HAP-1 (cell line): Measurements from ENCODE around the gene HOXA1.

Experiments
- DNase-seq, 2 experiments: peaks; one replicate each; pipeline ENCODE4 v3.0.0-alpha.2; 2016 to 2020; ENCODE audit warnings: low spot score in 2 of 2
- H3K27me3 ChIP-seq: fragments of 250-450 bp; sonication (Bioruptor Pico); 2 replicates; pipeline ENCODE4 v1.5.1; 2020; ENCODE audit warnings: low read depth, mild to moderate bottlenecking, moderate library complexity
- H3K36me3 ChIP-seq: fragments of 250-450 bp; sonication (Bioruptor Pico); replicated peaks from 2 replicates; pipeline ENCODE4 v1.5.1; 2020; ENCODE audit warnings: mild to moderate bottlenecking
- H3K4me1 ChIP-seq: fragments of 250-450 bp; sonication (Bioruptor Pico); 2 replicates; pipeline ENCODE4 v1.5.1; 2020; ENCODE audit warnings: mild to moderate bottlenecking
- H3K4me3 ChIP-seq: fragments of 250-450 bp; sonication (Bioruptor Pico); 2 replicates; pipeline ENCODE4 v1.5.1; 2020; ENCODE audit warnings: mild to moderate bottlenecking, moderate library complexity
- H3K9me3 ChIP-seq: fragments of 250-450 bp; sonication (Bioruptor Pico); 2 replicates; pipeline ENCODE4 v1.5.1; 2020; ENCODE audit warnings: mild to moderate bottlenecking, moderate library complexity
- in situ Hi-C: fragments of 300-500 bp; cut with MboI; formaldehyde crosslinking; loops from 3 replicates; pipeline ENCODE4 v1.14.3; 2020; ENCODE audit warnings: low sequenced_read_pairs, inconsistent platforms, mixed read lengths

HOXA1 gene

DNA sequence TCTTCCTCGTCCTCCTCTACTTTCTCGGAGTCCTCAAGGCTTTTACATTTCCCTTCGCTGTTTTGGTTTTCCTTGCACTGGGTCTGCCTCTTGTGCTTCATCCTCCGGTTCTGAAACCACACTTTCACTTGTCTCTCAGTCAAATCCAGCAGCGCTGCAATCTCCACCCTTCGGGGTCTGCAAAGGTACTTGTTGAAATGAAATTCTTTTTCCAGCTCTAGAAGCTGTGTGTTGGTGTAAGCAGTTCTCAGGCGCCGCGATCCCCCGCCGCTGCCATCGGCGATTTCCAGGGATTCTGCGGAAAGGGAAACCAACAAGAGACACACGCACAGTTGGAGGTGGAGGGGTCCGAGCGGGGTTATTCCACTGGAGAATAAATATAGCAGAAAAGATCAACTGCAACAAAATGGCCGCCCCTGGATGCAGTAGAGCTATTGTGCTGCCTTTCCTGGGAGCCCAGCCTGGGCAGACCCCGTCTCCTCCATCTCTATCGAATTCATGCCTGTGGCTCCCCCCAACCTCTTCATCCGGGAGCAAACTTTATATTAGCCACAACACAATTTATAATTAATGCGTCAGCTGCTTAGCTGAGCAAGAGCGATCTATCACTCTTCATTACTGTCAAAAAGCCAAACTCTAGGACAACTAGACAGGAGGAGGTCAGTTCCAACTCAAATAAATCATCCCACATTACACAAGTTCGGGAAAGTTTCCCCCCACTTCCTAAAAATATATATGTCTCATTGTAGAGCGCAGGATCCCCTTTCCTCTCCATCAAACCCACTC, 5.6 kb upstream of the HOXA1 start:
- no peaks in the 10 kb centered on the region for H3K27me3 ChIP-seq
- H3K36me3 ChIP-seq, result peaks cover 5% of the 10 kb centered on the region; the same call in 1 of the 2 replicates
- no peaks in the 10 kb centered on the region for H3K9me3 ChIP-seq
- DNase-seq, result no peak
- no peak overlapping the region for H3K4me3 ChIP-seq
- in situ Hi-C loops, result no loop called here
- peaks cover 30% of the 10 kb centered on the region for H3K4me1 ChIP-seq

DNA sequence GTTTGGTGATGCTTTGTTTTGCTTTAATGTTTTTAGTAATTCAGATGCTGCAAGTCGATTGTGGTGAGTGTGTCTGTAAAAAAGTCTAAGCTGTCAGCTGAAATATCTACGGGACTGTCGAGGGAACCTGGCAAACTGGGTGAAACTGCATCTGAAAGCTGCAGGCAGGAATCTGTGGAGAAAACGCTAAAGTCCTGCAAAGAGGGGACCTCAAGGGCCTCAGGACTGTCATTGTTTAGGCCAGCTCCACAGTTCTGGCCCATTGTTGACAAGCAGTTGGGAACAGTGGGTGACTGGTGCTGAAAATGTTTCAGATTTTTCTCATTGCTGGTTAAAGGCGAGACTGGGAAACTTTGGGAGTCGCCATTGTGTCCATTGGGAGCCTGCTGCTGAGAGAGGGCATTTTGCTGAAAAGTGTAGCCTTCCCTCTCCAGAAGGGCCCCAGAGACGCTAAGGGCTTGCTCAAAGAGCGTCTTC, 4.9 kb upstream of the HOXA1 start:
- Histone ChIP-seq H3K36me3 (peaks cover 5% of the 10 kb centered on the region; the same call in 1 of the 2 replicates), H3K4me3 (no peak overlapping the region), H3K4me1 (peaks cover 30% of the 10 kb centered on the region), H3K9me3 (no peaks in the 10 kb centered on the region), H3K27me3 (no peaks in the 10 kb centered on the region)
- in situ Hi-C loops, result no loop called here
- DNase-seq, result no peak

DNA sequence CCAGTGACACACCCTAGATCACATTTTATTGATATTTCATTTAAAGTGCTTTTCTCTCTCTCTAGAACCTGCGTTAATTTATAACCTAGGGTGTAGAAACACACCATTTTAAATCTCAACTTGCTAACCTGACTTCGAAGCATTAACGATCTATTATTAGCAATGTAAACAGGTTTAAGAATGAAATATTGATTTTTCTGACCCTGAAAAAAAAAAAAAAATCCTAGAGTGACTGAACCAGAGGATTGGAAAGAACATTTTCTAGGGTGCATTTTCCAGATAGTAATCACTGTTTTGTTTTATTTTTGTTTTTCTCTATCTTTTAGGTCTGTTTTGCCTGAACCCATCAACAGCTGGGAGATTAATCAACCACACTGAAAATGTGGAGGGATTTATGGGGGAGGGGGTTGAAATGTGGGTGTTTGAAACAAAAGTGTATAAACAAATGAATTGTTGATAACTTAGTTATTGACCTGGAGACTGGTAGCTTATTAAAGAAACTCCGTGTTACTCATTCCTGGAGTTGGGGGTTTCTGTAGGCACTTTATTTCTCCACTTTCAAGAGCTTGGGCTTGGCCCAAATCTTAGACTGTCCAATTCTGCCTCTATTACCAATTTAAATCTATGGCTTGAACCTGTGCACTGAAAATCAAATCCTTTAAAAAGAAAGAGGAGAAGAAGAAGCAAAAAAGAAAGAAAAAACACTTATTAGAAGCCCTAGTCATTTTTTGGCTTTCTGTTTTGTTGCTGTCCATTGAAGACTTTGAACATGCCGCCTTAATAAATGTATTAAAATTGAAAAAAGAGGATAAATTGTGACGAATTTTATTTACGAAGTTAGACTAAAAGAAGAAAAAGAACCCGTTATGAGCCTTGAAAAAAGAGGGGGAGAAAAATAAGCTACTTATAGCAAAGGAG, 3.9 kb upstream of the HOXA1 start:
- Histone ChIP-seq H3K4me1 (peaks cover 33% of the 10 kb centered on the region), H3K4me3 (no peak overlapping the region), H3K36me3 (peaks cover 5% of the 10 kb centered on the region; the same call in 1 of the 2 replicates), H3K9me3 (no peaks in the 10 kb centered on the region), H3K27me3 (no peaks in the 10 kb centered on the region)
- in situ Hi-C loops, result no loop called here
- no peak for DNase-seq

DNA sequence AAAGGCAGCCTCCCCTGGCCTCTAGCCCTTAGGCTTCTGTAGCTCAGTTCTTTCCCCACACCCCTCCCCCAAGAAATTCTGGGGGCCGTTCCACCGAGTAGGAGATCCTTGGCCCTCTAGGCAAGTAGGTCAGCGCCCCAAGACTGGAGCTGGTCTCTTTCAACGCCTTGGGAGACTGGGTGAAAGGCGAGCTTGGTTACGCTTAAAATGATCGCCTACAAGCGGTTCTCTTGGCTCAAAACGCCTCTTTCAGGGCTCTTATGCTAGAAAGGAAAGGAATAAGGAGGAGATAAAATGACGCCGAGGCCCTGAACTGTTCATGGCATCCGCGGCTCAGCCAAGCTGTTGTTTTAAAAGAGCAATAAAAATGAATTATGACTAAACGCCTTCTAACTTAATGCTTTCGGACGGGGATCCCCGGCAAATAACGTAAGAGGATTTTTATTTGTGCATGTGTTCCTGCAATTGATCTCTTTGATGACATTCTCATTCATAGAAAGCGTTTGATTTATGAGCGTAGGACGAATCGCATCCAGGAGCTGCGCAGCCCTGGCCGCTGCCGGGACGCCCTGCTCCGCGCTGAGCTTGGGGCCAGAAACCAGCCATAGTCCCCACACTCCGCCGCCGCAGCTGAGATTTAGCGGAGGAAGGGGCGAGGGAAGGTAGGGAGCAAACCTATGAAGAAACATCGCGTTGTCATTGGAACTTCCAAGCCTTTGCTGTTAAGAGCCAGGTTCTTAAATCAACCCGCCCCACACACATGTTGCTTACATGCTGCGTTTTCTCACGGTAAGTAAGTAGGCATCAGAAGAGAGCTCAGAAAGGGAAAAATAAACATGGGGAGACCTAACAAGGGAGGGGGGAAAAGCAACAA, 3.0 kb upstream of the HOXA1 start:
- no peak overlapping the region for H3K4me3 ChIP-seq
- in situ Hi-C loops, result no loop called here
- no peak for DNase-seq
- peaks cover 5% of the 10 kb centered on the region; the same call in 1 of the 2 replicates for H3K36me3 ChIP-seq
- H3K9me3 ChIP-seq, result no peaks in the 10 kb centered on the region
- no peaks in the 10 kb centered on the region for H3K27me3 ChIP-seq
- H3K4me1 ChIP-seq, result peaks cover 33% of the 10 kb centered on the region

DNA sequence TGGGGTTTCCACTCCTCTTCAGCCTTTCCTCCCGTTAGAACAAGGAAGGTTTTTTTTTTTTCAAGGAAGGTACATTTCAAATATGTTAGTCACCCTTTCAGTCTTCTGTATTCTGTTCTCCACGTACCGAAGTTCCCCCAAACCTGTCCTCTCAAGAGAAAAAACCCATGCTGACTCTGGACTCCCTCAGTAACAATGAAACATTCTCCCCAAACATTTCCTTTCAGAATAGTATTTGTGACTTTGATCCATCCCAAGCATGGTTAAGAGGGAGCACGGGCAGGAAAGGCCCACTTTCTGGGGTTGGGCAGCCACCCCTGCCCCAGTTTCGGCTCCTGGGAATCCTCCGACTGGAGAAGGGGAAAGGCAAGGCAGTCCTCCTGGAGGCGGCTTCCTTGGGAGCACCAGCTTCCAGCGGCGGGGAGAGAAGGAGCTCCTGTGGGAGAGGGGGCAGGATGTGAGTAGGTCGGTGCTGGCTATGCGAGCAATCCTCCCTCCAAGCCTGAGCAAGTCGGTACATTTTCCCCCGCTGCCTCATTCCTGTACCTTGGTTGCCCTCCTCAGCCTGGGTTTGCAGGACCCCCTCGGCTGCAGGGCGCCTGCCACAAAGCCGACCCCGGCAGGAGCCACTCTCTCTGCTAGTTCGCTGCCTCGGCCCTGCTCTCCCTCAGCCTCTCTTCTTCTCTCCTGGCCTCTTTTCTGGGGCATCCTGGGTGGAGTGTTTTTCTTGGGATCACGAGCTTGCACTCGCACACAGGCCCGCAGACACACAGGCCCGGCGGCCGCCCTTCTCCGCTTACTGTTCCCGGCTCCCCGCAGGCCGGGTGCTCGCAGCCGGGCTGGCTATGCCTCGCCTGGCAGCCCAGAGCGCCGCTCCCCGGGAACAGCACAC, 2.1 kb upstream of the HOXA1 start:
- H3K27me3 ChIP-seq, result no peaks in the 10 kb centered on the region
- no peak for DNase-seq
- peaks cover 5% of the 10 kb centered on the region; the same call in 1 of the 2 replicates for H3K36me3 ChIP-seq
- H3K4me3 ChIP-seq, result peak overlapping the region; percentile 64
- in situ Hi-C loops, result no loop called here
- peaks cover 30% of the 10 kb centered on the region for H3K4me1 ChIP-seq
- H3K9me3 ChIP-seq, result no peaks in the 10 kb centered on the region

DNA sequence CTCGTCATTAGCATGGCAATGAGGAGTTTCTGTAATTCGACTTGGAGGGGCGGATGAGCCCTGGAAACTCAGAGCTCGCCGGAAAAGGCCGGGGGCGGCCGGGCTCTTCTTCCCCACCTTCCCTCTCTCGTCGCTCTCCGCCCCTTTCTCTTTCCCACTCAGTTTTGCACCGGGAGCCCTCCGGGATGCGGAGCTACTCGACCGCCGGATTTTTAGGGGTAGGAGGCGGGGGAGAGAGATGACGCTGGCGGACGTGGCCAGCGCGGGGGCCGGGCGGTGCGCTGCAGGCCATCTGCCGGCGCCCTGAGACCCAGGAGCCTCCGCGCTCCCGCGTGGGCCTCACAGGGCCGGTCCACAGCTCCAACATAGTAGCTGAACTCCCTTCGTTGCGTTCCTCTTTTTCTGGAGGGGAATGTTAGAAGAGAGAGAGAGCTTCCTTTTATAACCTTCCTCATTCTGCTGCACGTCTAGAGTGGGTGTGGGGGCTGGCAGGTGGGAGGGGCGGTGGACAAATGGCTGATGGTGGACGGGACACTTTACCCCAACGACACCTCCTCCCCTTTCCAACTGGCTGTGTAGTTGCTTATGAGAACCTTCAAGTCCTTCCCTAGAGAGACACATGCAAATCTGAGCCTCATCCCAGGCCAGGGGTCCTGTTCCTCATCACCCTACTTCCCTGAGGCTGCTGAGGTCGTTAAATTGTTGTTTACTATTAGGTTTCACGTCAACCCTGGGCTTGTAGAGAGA, 1.1 kb upstream of the HOXA1 start:
- DNase-seq, result peak; percentile 28 to 52
- peaks cover 5% of the 10 kb centered on the region; the same call in 1 of the 2 replicates for H3K36me3 ChIP-seq
- no peaks in the 10 kb centered on the region for H3K9me3 ChIP-seq
- in situ Hi-C loops, result no loop called here
- H3K27me3 ChIP-seq, result no peaks in the 10 kb centered on the region
- peaks cover 29% of the 10 kb centered on the region for H3K4me1 ChIP-seq
- H3K4me3 ChIP-seq, result peak overlapping the region; percentile 64

DNA sequence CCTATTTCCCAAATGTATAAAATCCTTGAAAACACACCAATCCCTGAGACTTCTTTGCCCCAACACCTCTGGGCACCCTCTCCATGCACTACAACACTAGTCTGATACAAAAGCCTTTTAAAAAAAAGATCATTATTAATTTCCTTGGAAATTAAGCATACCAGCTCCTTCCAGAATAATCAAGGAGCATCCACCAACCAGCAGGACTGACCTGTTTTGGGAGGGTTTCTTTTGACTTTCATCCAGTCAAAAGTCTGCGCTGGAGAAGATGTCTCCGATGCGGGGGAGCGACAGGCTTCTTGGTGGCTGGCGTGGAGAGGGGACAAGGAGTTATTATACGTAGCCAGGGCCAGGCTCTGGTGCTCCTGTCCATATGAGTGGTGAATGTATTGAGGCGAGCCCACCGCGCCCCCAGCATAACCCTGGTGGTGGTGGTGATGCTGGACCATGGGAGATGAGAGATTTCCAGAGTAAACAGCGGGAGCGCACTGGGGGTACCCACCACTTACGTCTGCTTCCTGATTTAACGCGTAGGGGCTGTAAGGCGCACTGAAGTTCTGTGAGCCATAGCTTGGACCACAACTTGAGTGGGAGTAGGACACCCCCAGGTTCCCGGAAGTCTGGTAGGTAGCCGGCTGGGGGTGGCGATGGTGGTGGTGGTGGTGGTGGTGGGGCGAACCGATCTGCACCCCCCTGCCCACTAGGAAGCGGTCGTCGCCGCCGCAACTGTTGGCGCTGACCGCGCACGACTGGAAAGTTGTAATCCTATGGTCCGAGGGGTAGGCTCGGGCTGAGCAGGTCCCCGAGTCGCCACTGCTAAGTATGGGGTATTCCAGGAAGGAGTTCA, 527 bp downstream of the HOXA1 start:
- Histone ChIP-seq H3K9me3 (no peaks in the 10 kb centered on the region), H3K27me3 (no peaks in the 10 kb centered on the region), H3K36me3 (peaks cover 5% of the 10 kb centered on the region; the same call in 1 of the 2 replicates), H3K4me1 (peaks cover 31% of the 10 kb centered on the region), H3K4me3 (peak overlapping the region; percentile 64)
- no peak for DNase-seq
- in situ Hi-C loops, result no loop called here

DNA sequence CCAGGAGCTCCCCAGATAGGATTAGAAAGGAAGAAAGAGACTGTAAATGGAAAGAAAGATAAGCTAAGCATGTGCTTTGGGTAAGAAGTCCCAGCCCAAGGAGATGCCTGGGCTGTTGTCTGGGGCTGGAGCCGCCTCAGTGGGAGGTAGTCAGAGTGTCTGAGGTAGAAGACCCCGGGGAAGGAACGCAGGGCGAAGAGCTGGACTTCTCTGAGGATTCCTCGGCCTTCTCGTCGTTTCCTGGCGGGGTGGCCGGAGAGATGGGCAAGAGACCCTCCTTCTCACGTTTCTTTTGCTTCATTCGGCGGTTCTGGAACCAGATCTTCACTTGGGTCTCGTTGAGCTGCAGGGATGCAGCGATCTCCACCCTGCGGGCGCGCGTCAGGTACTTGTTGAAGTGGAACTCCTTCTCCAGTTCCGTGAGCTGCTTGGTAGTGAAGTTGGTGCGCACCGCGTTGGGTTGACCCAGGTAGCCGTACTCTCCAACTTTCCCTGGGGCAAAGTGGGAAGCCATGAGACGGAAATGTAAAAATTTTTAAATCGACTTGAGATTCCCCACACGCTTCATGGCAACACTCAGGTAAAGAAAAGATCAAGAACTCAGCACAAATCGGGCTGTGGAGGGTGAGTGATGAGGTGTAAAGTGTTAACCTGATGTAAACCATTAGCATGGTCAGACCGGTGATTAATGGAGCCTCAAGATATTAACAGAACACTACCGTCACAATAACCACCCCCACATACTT, 1.3 kb downstream of the HOXA1 start:
- peaks cover 3% of the 10 kb centered on the region; the same call in 1 of the 2 replicates for H3K36me3 ChIP-seq
- peaks cover 23% of the 10 kb centered on the region for H3K4me1 ChIP-seq
- no peak for DNase-seq
- H3K9me3 ChIP-seq, result no peaks in the 10 kb centered on the region
- in situ Hi-C loops, result no loop called here
- peak overlapping the region; percentile 64; the same call in 1 of the 2 replicates for H3K4me3 ChIP-seq
- no peaks in the 10 kb centered on the region for H3K27me3 ChIP-seq

DNA sequence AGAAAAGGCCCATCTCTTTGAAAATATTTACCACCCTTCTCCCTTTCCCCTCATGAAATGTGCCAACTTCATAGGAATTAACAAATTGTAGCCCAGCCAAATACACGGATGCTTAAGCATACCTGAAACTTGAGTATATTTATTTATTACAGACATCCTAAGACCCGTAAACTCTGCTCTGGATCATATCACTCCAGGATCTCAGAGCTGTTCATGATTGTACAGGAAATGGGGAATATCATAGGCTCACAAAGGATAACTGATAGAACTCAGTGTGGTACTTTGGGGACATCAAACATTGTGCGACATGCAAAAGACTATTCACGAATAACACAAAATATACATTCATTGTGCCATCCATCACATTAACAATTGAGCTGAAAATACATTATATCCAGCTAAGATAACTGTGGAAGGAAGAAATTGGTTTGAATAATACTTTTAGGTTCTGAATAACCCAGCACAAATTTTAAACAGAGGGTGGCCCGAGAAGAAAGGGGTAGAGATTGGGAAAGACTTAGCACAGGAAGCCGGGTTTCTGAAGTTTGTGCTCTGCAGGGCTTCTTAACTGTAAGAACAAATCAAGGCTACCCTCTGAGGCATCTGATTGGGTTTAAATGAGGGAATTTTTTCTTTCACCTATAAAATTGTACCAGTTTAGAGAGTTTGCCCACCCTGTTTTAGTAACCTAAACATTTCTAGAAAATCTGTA, 2.5 kb downstream of the HOXA1 start:
- H3K4me3 ChIP-seq, result no peak overlapping the region
- no peak for DNase-seq
- no peaks in the 10 kb centered on the region for H3K36me3 ChIP-seq
- in situ Hi-C loops, result no loop called here
- H3K9me3 ChIP-seq, result no peaks in the 10 kb centered on the region
- H3K27me3 ChIP-seq, result no peaks in the 10 kb centered on the region
- H3K4me1 ChIP-seq, result peaks cover 21% of the 10 kb centered on the region

DNA sequence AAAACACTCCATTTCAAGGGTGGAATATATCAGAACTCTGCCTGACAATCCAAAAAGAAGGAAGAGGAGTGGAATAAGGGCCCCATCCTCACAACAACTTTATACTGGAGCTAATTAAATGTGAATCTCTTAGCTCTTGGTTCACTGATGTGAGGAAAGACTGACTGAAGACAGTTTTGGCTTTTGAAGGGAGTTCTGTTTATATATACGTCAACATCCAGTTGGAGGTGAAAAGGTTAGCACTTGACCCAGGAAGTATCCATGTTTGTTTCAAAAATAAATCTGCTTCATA, 3.0 kb downstream of the HOXA1 start:
- Histone ChIP-seq H3K4me1 (peaks cover 21% of the 10 kb centered on the region), H3K4me3 (no peak overlapping the region), H3K9me3 (no peaks in the 10 kb centered on the region), H3K27me3 (no peaks in the 10 kb centered on the region), H3K36me3 (no peaks in the 10 kb centered on the region)
- in situ Hi-C loops, result no loop called here
- DNase-seq, result no peak
